Thymus (tissue), 11 donors: ENCODE data around the gene GCSAM. TPM values are rescaled to one million over a fixed set of nuclear protein-coding genes. Genes with fewer than 3 reads are reported as not detected.
A peak's percentile ranks its signal among the peaks of the same experiment; 100 is the strongest.
"Not testable (repeated sequence)": the region's sequence is repeated elsewhere in the genome, so short reads cannot be mapped to it uniquely, and the experiment has no call there.

Experiments
- DNase-seq, 9 donors: peaks; one replicate each; pipeline ENCODE4 v3.0.0-alpha.2; 2013; ENCODE audit warnings: low spot score in 9 of 9, low read depth in 6 of 9, missing footprints in 1 of 9
- H3K27ac ChIP-seq, 2 donors: one replicate each; pipeline ENCODE4 v1.5.1; 2013; ENCODE audit warnings: control low read depth in 1 of 2, low read depth in 1 of 2, low read length in 1 of 2, mild to moderate bottlenecking in 1 of 2, moderate library complexity in 1 of 2
- H3K27me3 ChIP-seq, 2 donors: one replicate each; pipeline ENCODE4 v1.5.1; 2013; ENCODE audit warnings: low read length in 1 of 2; ENCODE audit not compliant: control insufficient read depth in 2 of 2, insufficient read depth in 1 of 2
- H3K36me3 ChIP-seq, 2 donors: one replicate each; pipeline ENCODE4 v1.5.1; 2013; ENCODE audit warnings: low read length in 1 of 2, mild to moderate bottlenecking in 1 of 2, moderate library complexity in 1 of 2; ENCODE audit not compliant: control insufficient read depth in 2 of 2, insufficient read depth in 2 of 2
- H3K4me1 ChIP-seq, 2 donors: one replicate each; pipeline ENCODE4 v1.5.1; 2013; ENCODE audit warnings: low read length in 2 of 2; ENCODE audit not compliant: control insufficient read depth in 2 of 2, insufficient read depth in 2 of 2
- H3K4me3 ChIP-seq, 2 donors: one replicate each; pipeline ENCODE4 v1.5.1; 2013; ENCODE audit warnings: low read length in 2 of 2, control low read depth in 1 of 2, mild to moderate bottlenecking in 1 of 2
- H3K9me3 ChIP-seq, 2 donors: one replicate each; pipeline ENCODE4 v1.5.1; 2013; ENCODE audit warnings: low read length in 1 of 2, mild to moderate bottlenecking in 1 of 2; ENCODE audit not compliant: control insufficient read depth in 2 of 2, insufficient read depth in 1 of 2
- WGBS: extraction: QIAGEN DNeasy Blood & Tissue Kit; methylation state at CpG from one replicate; pipeline ENCODE4 v1.1.7; 2013; 5-methylcytosine and 5-hydroxymethylcytosine counted together
- polyA plus RNA-seq: library from polyadenylated mRNA; stranded (reverse); fragments of 200-250 nt; gene quantifications from one replicate; pipeline ENCODE4 v1.2.3, GENCODE V29; 2013
- total RNA-seq: library from RNA; stranded (reverse); fragments of 120-200 nt; gene quantifications from one replicate; pipeline ENCODE4 v1.2.4, GENCODE V29; 2013
- donor health status: healthy.

The GCSAM gene
- total and polyA plus RNA-seq, 2 donors, result 18.0 to 40.1 TPM

GRCh38 chr3:112074006-112074405 lies 59.0 kb downstream of the GCSAM start:
- Histone ChIP-seq H3K27ac (peak overlapping the region in 1 of 2 donors; percentile 10), H3K27me3 (no peaks in the 10 kb centered on the region), H3K4me1 (peaks cover 34 to 51% of the 10 kb centered on the region in 2 donors), H3K9me3 (peaks cover 0 to 10% of the 10 kb centered on the region in 2 donors), H3K36me3 (no peaks in the 10 kb centered on the region), H3K4me3 (no peak overlapping the region)
- DNase-seq, result no peak
- WGBS, result 99% methylated on average over 2 of the region's 2 CpGs

- H3K9me3 ChIP-seq, H3K36me3 ChIP-seq, H3K4me3 ChIP-seq, H3K27me3 ChIP-seq: not testable (repeated sequence)
- WGBS, result 64% methylated on average over 8 of the region's 8 CpGs
- peaks cover 26 to 43% of the 10 kb centered on the region in 2 donors for H3K4me1 ChIP-seq
- peak overlapping the region; percentile 91 to 98 for H3K27ac ChIP-seq
- peak in 4 of 9 donors; percentile 47 to 80 (median 59) for DNase-seq
These were observed 60.5 kb downstream of the GCSAM start for GRCh38 chr3:112072387-112073060.

Other genes starting within 250 kb of the GCSAM start
- gene ABHD10, start 154.2 kb downstream of the GCSAM start, total RNA-seq, result 42.4 TPM
- gene ABHD10, start 154.2 kb downstream of the GCSAM start, polyA plus RNA-seq, result 32.7 TPM
- 1.0 TPM for gene TAGLN3, start 134.3 kb downstream of the GCSAM start, total RNA-seq
- gene TAGLN3, start 134.3 kb downstream of the GCSAM start, polyA plus RNA-seq, result 1.5 TPM
- 0.09 TPM for gene TMPRSS7, start 98.5 kb downstream of the GCSAM start, total RNA-seq
- 0.05 TPM for gene TMPRSS7, start 98.5 kb downstream of the GCSAM start, polyA plus RNA-seq
- gene C3orf52, start 46.9 kb downstream of the GCSAM start, total RNA-seq, result 9.9 TPM
- gene C3orf52, start 46.9 kb downstream of the GCSAM start, polyA plus RNA-seq, result 5.8 TPM
- 0.94 TPM for gene SLC9C1, start 161.0 kb upstream of the GCSAM start, total RNA-seq
- 0.11 TPM for gene SLC9C1, start 161.0 kb upstream of the GCSAM start, polyA plus RNA-seq
- 20.0 TPM for gene CD200, start 199.9 kb upstream of the GCSAM start, total RNA-seq
- gene CD200, start 199.9 kb upstream of the GCSAM start, polyA plus RNA-seq, result 23.5 TPM